HEK293 (cell line): ENCODE measurements around the gene KCNK15.

Source experiments
- ATF2 ChIP-seq: fragments of 450-650 bp; formaldehyde crosslinking; IDR thresholded peaks from 2 replicates; pipeline ENCODE4 v1.5.1; 2016; ENCODE audit warnings: missing biosample characterization, missing genetic modification characterization, low read depth
- BCL11A ChIP-seq: fragments of 450-650 bp; formaldehyde crosslinking; IDR thresholded peaks from 2 replicates; pipeline ENCODE4 v1.5.1; 2016; ENCODE audit warnings: low read depth, missing biosample characterization, missing genetic modification characterization
- CTCF ChIP-seq: fragments of 450-650 bp; formaldehyde crosslinking; IDR thresholded peaks from 2 replicates; pipeline ENCODE4 v1.5.1; 2016; ENCODE audit warnings: missing biosample characterization, missing genetic modification characterization
- INSM2 ChIP-seq: fragments of 450-650 bp; formaldehyde crosslinking; IDR thresholded peaks from 2 replicates; pipeline ENCODE4 v1.5.1; 2016; ENCODE audit warnings: missing biosample characterization, missing genetic modification characterization
- KLF1 ChIP-seq: fragments of 450-650 bp; formaldehyde crosslinking; IDR thresholded peaks from 2 replicates; pipeline ENCODE4 v1.5.1; 2016; ENCODE audit warnings: missing biosample characterization, missing genetic modification characterization
- ZNF175 ChIP-seq: fragments of 450-650 bp; formaldehyde crosslinking; IDR thresholded peaks from 2 replicates; pipeline ENCODE4 v1.5.1; 2016; ENCODE audit warnings: missing biosample characterization, missing genetic modification characterization
- ZNF785 ChIP-seq: fragments of 450-650 bp; formaldehyde crosslinking; IDR thresholded peaks from 2 replicates; pipeline ENCODE4 v1.5.1; 2016; ENCODE audit warnings: missing biosample characterization, missing genetic modification characterization

GRCh38 chr20:44706301-44707017, 39.2 kb upstream of the KCNK15 start:
- TF ChIP-seq CTCF (tag by site-specific recombination) (no peak), BCL11A (tag by site-specific recombination) (no peak), ZNF175 (no peak), INSM2 (tag by site-specific recombination) (no peak), ZNF785 (tag by site-specific recombination) (no peak), ATF2 (tag by site-specific recombination) (no peak), KLF1 (tag by site-specific recombination) (no peak)
